H1 (cell line): ENCODE measurements around the gene LHFPL3. TPM values are rescaled to one million over a fixed set of nuclear protein-coding genes. Genes with fewer than 3 reads are reported as not detected.
A peak's percentile ranks its signal among the peaks of the same experiment; 100 is the strongest.

Experiments
- CHD7 ChIP-seq: fragments of 300-600 bp; sonication (generic); IDR thresholded peaks from 2 replicates; pipeline ENCODE4 v1.7.1; 2012; ENCODE audit warnings: low read length, moderate library complexity, mild to moderate bottlenecking, inconsistent platforms; ENCODE audit not compliant: insufficient replicate concordance
- KDM5A ChIP-seq: fragments of 200-600 bp; IDR thresholded peaks from 2 replicates; pipeline ENCODE4 v1.7.1; 2012; ENCODE audit warnings: mild to moderate bottlenecking, low read length, inconsistent platforms, mixed read lengths
- polyA plus RNA-seq, 7 experiments: library from polyadenylated mRNA; depleted of rRNA in 3 of 7; stranded (reverse) in 5 of 7; unstranded in 2 of 7; fragments of >200 nt in 5 of 7; fragments of 200-250 nt in 2 of 7; gene quantifications; 1 replicate in 5 of 7; 2 replicates in 1 of 7; 4 replicates in 1 of 7; pipeline versions ENCODE4 v1.2.1 to v1.2.3, GENCODE V29; 2011 to 2013; ENCODE audit warnings: missing spikeins in 2 of 7, mixed read lengths in 2 of 7
- total RNA-seq: library from RNA; stranded (reverse); fragmentation: NEBNext Ultra II Directional; extraction: Animal tissue kit (Norgen Biotek cat#: 25700); gene quantifications from 2 replicates; pipeline ENCODE4 v1.2.1, GENCODE V29; 2021

The LHFPL3 gene
- total and polyA plus RNA-seq, 2 of the 8 experiments (the other 6 are each of a cell fraction or from before 2014, with no cell fraction given) = 0.24 to 0.50 TPM

GRCh38 chr7:104772405-104773345 is 444.3 kb downstream of the LHFPL3 start (continued):
- TF ChIP-seq CHD7 = peak; percentile 44
- TF ChIP-seq KDM5A = no peak
